ENCODE results near the gene LGALS12.

DNA sequence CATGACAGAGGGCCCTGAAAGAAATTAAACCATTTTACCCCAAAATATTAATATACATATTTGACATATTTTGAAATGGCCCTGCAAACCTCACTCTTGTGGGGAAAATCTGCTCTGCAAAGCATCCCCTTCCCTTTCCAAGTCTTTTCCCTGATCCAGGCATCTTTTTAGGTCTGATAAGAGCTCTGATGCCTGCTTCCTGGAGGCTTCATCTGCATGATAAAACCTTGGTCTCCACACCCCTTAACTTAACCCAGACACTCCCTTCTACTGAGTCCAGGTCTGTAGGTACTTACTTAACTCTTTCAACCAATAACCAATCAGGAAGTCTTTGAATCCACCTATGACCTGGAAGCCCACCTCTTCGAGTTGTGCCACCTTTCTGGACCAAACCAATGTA lies 1.8 kb upstream of the LGALS12 start:
- TF ChIP-seq CTCF (conservative IDR thresholded peaks at IDR 0.05; ENCODE audit: low read length), result no peak
- TF ChIP-seq EZH2phosphoT487 (IDR thresholded peaks at IDR 0.05; ENCODE audit: borderline replicate concordance), result no peak

All from Loucy (cell line).